Hematopoietic multipotent progenitor cell treated with erythropoietin and hydrocortisone succinate and interleukin-3 and kit ligand, for 6 days (in vitro differentiated cells): ENCODE results near the gene OMP.
A peak's percentile ranks its signal among the peaks of the same experiment; 100 is the strongest.

Experiments used
- DNase-seq: peaks from one replicate; pipeline ENCODE4 v3.0.0-alpha.2; 2015

The OMP gene

GRCh38 chr11:77125695-77126094, 23.1 kb downstream of the OMP start:
- DNase-seq = no peak

- no peak for DNase-seq
These were observed 23.6 kb downstream of the OMP start for GRCh38 chr11:77126156-77126775.

GRCh38 chr11:77126861-77127234, 24.2 kb downstream of the OMP start:
- DNase-seq = no peak

GRCh38 chr11:77127235-77127911, 24.7 kb downstream of the OMP start:
- peak; percentile 69 for DNase-seq

GRCh38 chr11:77127920-77128691, 25.5 kb downstream of the OMP start, which contains the start of gene MYO7A:
MYO7A (plus strand) TSS chr11:77128246; CDS start chr11:77130635, 2,389 bp downstream.
- DNase-seq = no peak

GRCh38 chr11:77129069-77129841, 26.6 kb downstream of the OMP start:
- no peak for DNase-seq

GRCh38 chr11:77129842-77130756, 27.5 kb downstream of the OMP start:
- DNase-seq = no peak

- DNase-seq = no peak
These were observed 28.3 kb downstream of the OMP start for GRCh38 chr11:77130763-77131513.

- DNase-seq = no peak
These were observed 28.9 kb downstream of the OMP start for GRCh38 chr11:77131560-77131959.

- no peak for DNase-seq
These were observed 32.4 kb downstream of the OMP start for GRCh38 chr11:77135069-77135468.

- DNase-seq = no peak
These were observed 33.4 kb downstream of the OMP start for GRCh38 chr11:77136074-77136473.

GRCh38 chr11:77136784-77137420, 34.3 kb downstream of the OMP start:
- DNase-seq = no peak

- DNase-seq = no peak
These were observed 34.8 kb downstream of the OMP start for GRCh38 chr11:77137421-77137820.

GRCh38 chr11:77138106-77138649, 35.5 kb downstream of the OMP start:
- no peak for DNase-seq

GRCh38 chr11:77139201-77139600, 36.6 kb downstream of the OMP start:
- DNase-seq = no peak

- DNase-seq = no peak
These were observed 37.7 kb downstream of the OMP start for GRCh38 chr11:77140231-77140851.

GRCh38 chr11:77141034-77141433, 38.4 kb downstream of the OMP start:
- DNase-seq = no peak

- DNase-seq = no peak
These were observed 38.8 kb downstream of the OMP start for GRCh38 chr11:77141475-77141874.

- peak; percentile 57 for DNase-seq
These were observed 39.7 kb downstream of the OMP start for GRCh38 chr11:77142091-77142975.
